H1 (cell line): Measurements from ENCODE around the gene LDHAL6A. TPM values are rescaled to one million over a fixed set of nuclear protein-coding genes. Genes with fewer than 3 reads are reported as not detected.

Experiments used
- BACH1 ChIP-seq: IDR thresholded peaks from 2 replicates; pipeline ENCODE4 v1.6.1; 2012; ENCODE audit warnings: low read length, improper control_type of control experiment
- CHD1 ChIP-seq: IDR thresholded peaks from 2 replicates; pipeline ENCODE4 v1.6.1; 2012; ENCODE audit warnings: low read depth, low read length, improper control_type of control experiment
- CTCF ChIP-seq, 3 experiments: IDR thresholded peaks; 1 replicate in 2 of 3; 2 replicates in 1 of 3; pipeline versions ENCODE4 v1.5.1 to v1.6.1; 2011; ENCODE audit warnings: low read length in 3 of 3, mild to moderate bottlenecking in 3 of 3, inconsistent platforms in 2 of 3, low read depth in 1 of 3, moderate library complexity in 1 of 3; ENCODE audit not compliant: insufficient read depth in 1 of 3; ENCODE audit errors: control extremely low read depth in 1 of 3
- HDAC6 ChIP-seq: IDR thresholded peaks from one replicate; pipeline ENCODE4 v1.7.1; 2012; ENCODE audit warnings: low read depth, mild to moderate bottlenecking, inconsistent platforms, low read length, moderate library complexity
- PHF8 ChIP-seq: fragments of 200-600 bp; sonication (generic); conservative IDR thresholded peaks from 2 replicates; pipeline ENCODE4 v1.7.1; 2012; ENCODE audit warnings: low read depth, mild to moderate bottlenecking, inconsistent platforms, low read length, moderate library complexity
- RBBP5 ChIP-seq: IDR thresholded peaks from 2 replicates; pipeline ENCODE4 v1.7.1; 2012; ENCODE audit warnings: low read depth, mild to moderate bottlenecking, inconsistent platforms, low read length, moderate library complexity, borderline replicate concordance
- SIN3A ChIP-seq, 2 experiments: IDR thresholded peaks in 1 of 2; conservative IDR thresholded peaks in 1 of 2; 2 replicates each; pipeline ENCODE4 v1.6.1; 2011 to 2012; ENCODE audit warnings: low read length in 2 of 2, improper control_type of control experiment in 1 of 2, low read depth in 1 of 2, mild to moderate bottlenecking in 1 of 2
- TEAD4 ChIP-seq: IDR thresholded peaks from 2 replicates; pipeline ENCODE4 v1.6.1; 2012; ENCODE audit warnings: low read depth, low read length, inconsistent platforms, mixed read lengths
- polyA plus RNA-seq, 7 experiments: library from polyadenylated mRNA; depleted of rRNA in 3 of 7; stranded (reverse) in 5 of 7; unstranded in 2 of 7; fragments of >200 nt in 5 of 7; fragments of 200-250 nt in 2 of 7; gene quantifications; 1 replicate in 5 of 7; 2 replicates in 1 of 7; 4 replicates in 1 of 7; pipeline versions ENCODE4 v1.2.1 to v1.2.3, GENCODE V29; 2011 to 2013; ENCODE audit warnings: missing spikeins in 2 of 7, mixed read lengths in 2 of 7
- total RNA-seq: library from RNA; stranded (reverse); fragmentation: NEBNext Ultra II Directional; extraction: Animal tissue kit (Norgen Biotek cat#: 25700); gene quantifications from 2 replicates; pipeline ENCODE4 v1.2.1, GENCODE V29; 2021

The LDHAL6A gene
- total and polyA plus RNA-seq, 2 of the 8 experiments (the other 6 are each of a cell fraction or from before 2014, with no cell fraction given), result not detected

GRCh38 chr11:18527512-18527911 is 71.9 kb downstream of the LDHAL6A start (continued):
- TF ChIP-seq CTCF (IDR thresholded peaks at IDR 0.05; ENCODE audit: control extremely low read depth in 1 of 3, insufficient read depth in 1 of 3, low read depth in 1 of 3, low read length in 3 of 3), result no peak
- TF ChIP-seq RBBP5, result no peak
- TF ChIP-seq PHF8, result no peak
- TF ChIP-seq CHD1, result no peak
- TF ChIP-seq SIN3A (conservative IDR thresholded peaks at IDR 0.05 in 1 of 2, IDR thresholded peaks at IDR 0.05 in 1 of 2; ENCODE audit: low read depth in 1 of 2, low read length in 2 of 2), result no peak
- TF ChIP-seq TEAD4, result no peak
- TF ChIP-seq HDAC6, result no peak
- no peak for TF ChIP-seq BACH1

Other genes with a start within 250 kb of the LDHAL6A start
- gene SAA4, start 219.1 kb upstream of the LDHAL6A start, total RNA-seq, result not detected in 2 replicates
- gene SAA4, start 219.1 kb upstream of the LDHAL6A start, polyA plus RNA-seq (2011; rRNA removed), result not detected in 2 replicates
- gene SAA2, start 207.2 kb upstream of the LDHAL6A start, total RNA-seq, result not detected in 2 replicates
- not detected in 2 replicates for gene SAA2, start 207.2 kb upstream of the LDHAL6A start, polyA plus RNA-seq (2011; rRNA removed)
- gene SAA1, start 189.6 kb upstream of the LDHAL6A start, total RNA-seq, result not detected in 2 replicates
- 0.41 TPM in 1 of 2 replicates, not detected in the other for gene SAA1, start 189.6 kb upstream of the LDHAL6A start, polyA plus RNA-seq (2011; rRNA removed)
- gene HPS5, start 133.7 kb upstream of the LDHAL6A start, total RNA-seq, result 16.7 and 18.5 TPM in 2 replicates
- 3.9 and 5.0 TPM in 2 replicates for gene HPS5, start 133.7 kb upstream of the LDHAL6A start, polyA plus RNA-seq (2011; rRNA removed)
- gene GTF2H1, start 133.3 kb upstream of the LDHAL6A start, total RNA-seq, result 26.3 and 28.0 TPM in 2 replicates
- 9.1 and 9.3 TPM in 2 replicates for gene GTF2H1, start 133.3 kb upstream of the LDHAL6A start, polyA plus RNA-seq (2011; rRNA removed)
- 480 and 486 TPM in 2 replicates for gene LDHA, start 61.3 kb upstream of the LDHAL6A start, total RNA-seq
- 241 and 443 TPM in 2 replicates for gene LDHA, start 61.3 kb upstream of the LDHAL6A start, polyA plus RNA-seq (2011; rRNA removed)
- 0.88 and 0.96 TPM in 2 replicates for gene LDHC, start 43.5 kb upstream of the LDHAL6A start, total RNA-seq
- gene LDHC, start 43.5 kb upstream of the LDHAL6A start, polyA plus RNA-seq (2011; rRNA removed), result 0.39 and 1.2 TPM in 2 replicates
- 50.8 and 58.2 TPM in 2 replicates for gene TSG101, start 71.1 kb downstream of the LDHAL6A start, total RNA-seq
- 138 and 151 TPM in 2 replicates for gene TSG101, start 71.1 kb downstream of the LDHAL6A start, polyA plus RNA-seq (2011; rRNA removed)
- gene UEVLD, start 132.9 kb downstream of the LDHAL6A start, total RNA-seq, result 6.0 and 7.3 TPM in 2 replicates
- 3.6 and 4.1 TPM in 2 replicates for gene UEVLD, start 132.9 kb downstream of the LDHAL6A start, polyA plus RNA-seq (2011; rRNA removed)
- 3.8 and 4.1 TPM in 2 replicates for gene MISFA, start 143.9 kb downstream of the LDHAL6A start, total RNA-seq
- gene MISFA, start 143.9 kb downstream of the LDHAL6A start, polyA plus RNA-seq (2011; rRNA removed), result 0.33 and 0.51 TPM in 2 replicates
- 17.1 and 17.6 TPM in 2 replicates for gene SPTY2D1, start 178.5 kb downstream of the LDHAL6A start, total RNA-seq
- 4.9 and 6.0 TPM in 2 replicates for gene SPTY2D1, start 178.5 kb downstream of the LDHAL6A start, polyA plus RNA-seq (2011; rRNA removed)
- gene TMEM86A, start 242.9 kb downstream of the LDHAL6A start, total RNA-seq, result 1.7 and 2.0 TPM in 2 replicates
- gene TMEM86A, start 242.9 kb downstream of the LDHAL6A start, polyA plus RNA-seq (2011; rRNA removed), result 1.5 and 2.4 TPM in 2 replicates